IPS-11a (cell line): ENCODE data around the gene SCGB1C2.

Experiments
- H3K4me3 ChIP-seq: one replicate; pipeline ENCODE4 v1.5.1; 2013; ENCODE audit warnings: low read depth, low read length, control low read depth

Gene SCGB1C2

DNA sequence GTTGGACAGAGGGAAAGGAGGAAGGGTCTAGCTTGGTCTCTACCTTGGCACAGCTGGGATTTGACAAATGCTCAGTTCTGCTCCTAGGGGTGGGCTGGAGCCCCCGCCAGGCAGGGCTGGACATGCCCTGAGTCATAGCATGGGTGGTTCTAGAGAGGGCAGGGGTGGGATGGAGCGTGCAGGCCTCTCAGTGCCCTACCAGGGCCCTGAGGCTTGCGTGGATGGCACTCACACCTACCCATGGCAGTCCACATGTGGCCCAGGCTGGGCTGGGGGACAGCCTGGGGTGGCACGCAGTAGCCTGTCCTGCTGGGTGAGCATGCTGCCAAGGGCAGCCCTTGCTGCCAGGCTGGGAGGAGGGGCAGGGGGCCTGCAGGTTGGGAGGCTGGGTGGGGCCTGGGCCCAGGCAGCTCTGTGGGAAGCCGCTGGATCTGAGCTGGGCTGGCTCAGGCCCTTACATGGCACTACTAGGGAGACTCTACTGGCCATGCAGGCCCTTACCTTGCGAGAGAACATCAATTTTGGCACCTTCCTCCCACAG lies 32.8 kb downstream of the SCGB1C2 start:
- H3K4me3 ChIP-seq = no peak overlapping the region

DNA sequence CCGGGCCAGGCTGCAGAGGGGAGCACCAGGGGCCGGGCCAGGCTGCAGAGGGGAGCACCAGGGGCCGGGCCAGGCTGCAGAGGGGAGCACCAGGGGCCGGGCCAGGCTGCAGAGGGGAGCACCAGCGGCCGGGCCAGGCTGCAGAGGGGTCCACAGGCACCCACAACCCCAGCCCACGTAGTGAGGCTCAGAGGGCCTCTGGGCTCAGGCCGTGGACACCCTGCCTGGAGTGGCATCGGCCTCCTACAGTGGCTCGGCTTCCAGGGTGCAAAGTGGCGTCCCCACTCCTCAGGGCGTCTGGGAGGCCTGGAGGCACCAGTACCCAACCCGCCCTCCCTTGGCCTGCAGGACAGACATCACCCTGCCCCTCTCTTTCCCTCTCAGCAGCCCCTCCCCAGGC lies 34.5 kb downstream of the SCGB1C2 start:
- no peak overlapping the region for H3K4me3 ChIP-seq

DNA sequence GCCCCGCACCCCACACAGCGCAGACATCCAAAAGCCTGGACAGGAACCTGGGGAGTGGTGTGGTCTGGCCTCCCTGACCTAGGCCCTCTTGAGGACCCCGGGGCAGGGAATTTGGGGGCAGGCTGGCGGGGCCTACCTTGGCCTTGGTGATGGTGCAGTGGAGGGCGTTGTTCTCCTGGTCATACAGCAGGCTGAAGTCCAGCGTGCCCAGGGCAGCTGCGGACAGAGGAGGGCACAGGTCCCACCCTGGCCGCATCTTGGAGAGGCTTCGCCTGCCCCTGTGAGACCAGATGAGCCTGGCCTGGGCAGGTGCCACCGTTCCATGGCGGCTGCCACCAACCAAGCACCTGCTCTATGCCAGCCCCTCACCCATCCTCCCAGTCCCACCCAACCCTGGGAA lies 35.0 kb downstream of the SCGB1C2 start:
- no peak overlapping the region for H3K4me3 ChIP-seq

DNA sequence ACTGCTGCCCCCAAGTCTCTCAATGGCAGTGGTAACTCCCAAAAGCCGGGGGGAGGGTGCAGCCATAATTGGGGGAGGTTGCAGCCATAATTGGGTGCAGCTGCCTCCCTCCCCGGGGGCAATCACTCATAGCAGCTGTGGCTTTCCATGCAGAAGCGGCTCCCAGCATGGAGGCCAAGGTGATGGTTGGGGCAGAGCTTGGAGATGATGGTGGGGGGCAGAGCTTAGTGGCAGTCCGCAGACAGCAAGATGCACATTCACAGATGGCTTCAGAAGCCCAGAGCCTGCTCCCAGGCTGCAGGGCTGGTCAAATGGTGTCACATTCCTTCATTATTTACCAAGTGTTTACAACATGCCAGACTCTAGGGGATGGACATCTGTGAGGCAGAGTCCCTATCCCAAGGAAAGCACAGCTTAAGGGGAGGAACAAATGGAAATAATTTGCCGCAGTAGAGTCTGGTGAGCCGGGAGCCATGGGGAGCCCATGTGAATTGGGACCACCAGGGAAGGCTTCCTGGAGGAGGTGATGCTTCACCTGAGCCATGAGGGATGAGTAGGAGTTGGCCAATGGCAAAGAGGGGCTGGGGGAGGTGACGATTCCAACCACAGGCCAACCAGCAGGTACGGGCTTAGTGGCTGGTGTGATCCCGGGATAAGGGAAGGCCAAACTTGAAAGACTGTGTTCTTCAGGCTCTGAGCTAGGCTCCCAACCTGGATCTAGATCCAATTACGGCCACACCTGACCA lies 36.0 kb downstream of the SCGB1C2 start:
- no peak overlapping the region for H3K4me3 ChIP-seq

DNA sequence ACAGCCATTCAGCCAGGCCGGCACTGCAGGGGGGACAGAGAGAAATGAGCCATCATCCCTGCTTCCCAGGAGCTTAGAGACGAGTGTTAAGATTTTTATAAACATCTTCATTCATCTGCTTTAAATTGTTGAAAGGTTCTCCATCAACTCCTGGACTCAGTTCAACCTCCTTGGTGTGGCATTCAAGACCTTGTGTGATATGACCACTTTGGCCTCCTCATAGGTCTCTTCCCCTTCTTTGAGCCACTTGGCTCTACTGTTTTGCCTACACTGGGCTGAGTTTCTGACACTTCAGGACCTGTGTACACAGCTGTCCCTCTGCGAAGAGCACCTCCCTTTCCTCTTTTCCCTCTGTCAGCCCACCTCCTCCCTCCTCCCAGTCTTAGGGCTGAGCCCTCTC lies 39.8 kb downstream of the SCGB1C2 start:
- no peak overlapping the region for H3K4me3 ChIP-seq

DNA sequence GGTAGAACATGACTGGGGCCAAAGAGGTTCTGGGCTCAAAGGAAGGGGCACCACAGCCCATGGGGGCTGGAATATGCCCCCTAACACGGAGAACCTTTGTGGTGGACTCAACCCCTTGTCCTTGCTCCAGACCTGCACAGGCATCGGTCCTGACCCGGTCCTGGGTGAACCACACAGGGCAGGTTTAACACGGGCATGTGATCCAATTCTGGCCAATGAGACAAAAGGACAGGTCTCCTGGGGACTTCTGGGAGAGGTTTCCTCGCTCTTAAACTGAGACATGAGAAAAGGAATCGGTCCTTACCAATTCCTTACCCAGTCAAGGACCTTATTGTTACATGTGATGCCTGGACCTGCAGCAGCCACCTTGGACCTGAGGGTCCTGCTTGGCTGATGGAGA lies 40.4 kb downstream of the SCGB1C2 start:
- no peak overlapping the region for H3K4me3 ChIP-seq

DNA sequence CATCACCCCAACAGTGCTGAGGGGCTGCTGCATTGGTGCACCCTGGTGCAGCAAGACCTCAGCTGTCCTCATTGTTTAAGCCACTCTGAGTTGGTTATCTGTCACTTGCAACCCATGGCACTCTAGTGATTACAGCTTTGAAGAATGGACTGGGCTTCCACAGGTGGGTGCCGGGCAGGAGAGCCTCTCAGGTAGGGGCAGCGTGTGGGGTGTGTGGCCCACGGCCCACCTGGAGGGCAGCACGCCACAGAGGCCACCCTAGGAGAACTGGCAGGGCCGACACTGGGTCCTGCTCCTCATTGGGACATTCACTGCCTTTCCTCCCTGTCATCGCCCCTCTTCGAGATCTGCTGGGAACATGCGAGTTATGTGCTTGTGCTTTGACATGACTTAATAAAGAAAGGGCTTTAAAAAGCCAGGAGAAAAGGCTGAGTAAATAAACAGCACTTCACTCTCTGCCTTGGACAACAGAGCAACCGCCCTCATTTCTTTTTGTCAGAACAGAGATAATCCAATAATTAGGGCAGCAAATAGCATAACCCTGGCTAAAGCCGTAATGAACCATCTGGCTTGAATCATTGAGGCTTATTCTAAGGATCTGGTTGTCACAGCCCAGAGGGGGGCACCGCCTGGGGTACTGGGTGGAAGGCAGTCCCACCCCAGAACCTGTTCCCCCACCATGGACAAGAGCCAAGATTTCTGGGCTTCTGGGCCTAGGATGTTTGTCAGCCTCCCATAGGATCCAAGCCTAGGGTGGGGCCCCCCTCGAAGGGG lies 41.1 kb downstream of the SCGB1C2 start:
- no peak overlapping the region for H3K4me3 ChIP-seq

DNA sequence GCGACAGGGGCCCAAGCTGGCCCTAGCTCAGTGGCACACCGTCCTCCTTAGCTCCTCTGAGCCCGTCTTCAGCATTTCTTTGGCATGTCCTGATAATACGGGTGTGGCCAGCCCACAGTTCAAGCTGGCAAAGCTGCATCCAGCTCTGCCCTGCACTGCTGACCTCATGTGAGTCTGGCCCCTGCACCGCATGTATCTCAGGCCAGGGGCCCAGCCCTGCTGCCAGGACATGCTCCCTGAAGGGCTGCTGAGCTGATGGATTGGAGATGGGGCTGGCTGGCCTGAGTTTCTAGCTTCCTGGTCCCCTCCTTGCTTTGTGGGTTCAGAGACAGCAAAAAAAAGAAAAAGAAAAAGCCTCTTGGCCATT lies 41.7 kb downstream of the SCGB1C2 start:
- H3K4me3 ChIP-seq = no peak overlapping the region

DNA sequence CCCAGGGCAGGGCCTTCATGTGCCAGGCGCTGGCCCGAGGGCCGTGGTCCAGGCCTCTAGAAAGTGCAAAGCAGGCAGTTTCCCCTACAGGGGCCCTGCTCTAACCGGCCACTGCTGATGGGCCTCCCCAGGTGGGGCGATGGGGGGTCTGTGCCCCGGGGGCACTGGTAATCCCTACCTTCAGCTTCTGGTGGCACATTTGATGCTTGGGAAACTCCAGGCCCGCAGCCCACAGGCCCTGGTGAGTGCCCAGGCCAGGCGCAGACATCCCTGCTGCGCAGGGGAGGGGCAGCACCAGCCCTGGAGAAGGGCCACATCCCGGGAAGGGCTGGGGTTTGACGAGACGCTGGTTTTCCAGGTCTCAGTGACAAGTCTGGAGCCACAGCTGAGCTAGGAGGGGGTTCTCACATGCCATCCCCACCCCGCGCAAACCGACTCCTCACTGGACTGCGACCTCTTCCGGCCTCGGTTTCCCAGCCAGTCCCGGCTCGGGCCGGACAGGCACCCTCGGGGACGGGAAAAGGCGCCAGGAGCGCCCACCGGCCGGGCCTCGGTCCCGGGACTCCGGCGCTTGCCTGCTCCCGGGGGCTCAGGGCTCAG lies 42.5 kb downstream of the SCGB1C2 start:
- H3K4me3 ChIP-seq = peak overlapping the region; percentile 10

DNA sequence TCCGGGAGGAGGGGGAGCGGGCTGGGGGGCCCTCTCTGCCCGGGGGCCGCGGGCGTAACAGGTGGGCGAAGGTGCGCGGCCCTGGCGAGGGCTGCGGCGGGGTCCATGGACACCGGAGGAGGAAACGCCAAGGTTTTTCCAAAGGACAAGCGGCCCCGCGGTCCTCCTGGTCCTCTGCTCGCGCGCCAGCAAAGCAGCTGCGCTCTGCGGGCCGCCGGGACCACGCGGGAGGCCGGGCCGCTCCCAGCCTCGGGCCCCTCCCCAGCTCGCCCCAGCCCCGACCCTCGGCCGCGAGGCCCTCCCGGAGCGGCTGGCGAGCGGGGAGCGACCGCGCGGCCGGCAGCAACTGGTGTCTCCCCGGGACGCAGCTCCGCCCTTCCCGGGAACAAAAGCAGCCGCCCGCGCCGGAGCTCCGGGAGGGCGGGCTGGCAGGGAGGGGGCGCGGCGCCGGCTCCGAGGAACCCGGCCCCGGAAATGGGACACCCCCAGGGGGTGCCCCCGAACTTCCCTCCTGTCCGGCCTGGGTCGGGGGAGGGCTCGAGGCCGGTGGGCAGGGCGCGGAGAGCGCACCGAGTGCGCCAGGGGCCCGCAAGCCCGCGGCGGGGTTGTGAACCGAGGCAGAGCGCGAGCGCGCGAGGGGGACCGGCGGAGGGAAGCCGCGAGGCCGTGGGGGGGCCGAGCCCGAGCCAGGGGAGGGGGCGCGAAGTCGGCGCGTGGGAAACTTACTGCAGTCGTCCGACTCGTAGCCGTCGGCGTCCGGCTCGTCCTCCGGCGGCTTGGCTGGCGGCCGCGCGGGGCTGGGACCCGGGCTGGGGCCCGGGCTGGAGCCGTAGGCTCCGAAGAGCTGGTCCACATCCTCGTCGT lies 43.2 kb downstream of the SCGB1C2 start:
- H3K4me3 ChIP-seq = peak overlapping the region; percentile 33

DNA sequence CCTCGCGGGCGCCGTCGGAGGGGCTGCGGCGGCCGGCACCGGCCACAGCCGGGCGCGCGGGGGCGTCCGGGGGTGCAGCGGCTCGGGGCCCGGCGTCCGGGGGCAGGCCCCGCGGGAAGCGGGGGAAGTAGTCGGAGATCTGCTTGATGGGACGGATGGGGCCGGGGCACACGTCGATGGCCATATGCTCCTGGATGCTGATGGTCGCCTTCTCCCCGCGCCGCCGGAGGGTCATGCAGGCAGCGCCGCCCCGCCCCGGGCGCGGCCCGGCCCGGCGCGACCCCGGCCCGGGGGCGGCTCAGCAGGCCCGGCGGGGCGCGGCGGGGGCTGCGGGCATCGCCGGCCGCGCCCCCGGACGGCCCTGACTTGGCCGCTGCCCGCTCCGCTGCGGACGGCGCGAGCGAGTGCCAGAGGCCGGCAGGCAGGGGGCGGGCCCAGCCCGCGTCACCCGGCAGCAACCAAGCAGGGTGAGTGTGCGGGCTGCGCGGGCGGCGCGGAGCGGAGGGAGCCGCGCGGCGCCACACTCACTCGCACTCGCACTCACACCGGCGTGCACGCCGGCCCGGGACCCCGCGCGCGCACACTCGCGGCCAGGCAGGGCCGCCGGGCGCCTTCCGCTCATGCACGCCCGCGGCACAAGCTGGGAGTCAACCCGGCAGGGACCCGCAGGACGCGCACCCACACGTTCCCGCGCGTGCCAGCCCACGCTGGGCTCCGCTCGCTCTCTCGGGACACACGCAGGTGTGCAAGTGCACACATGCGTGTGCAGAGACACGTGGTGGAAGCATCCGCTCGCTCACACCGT lies 44.1 kb downstream of the SCGB1C2 start, which contains the start of gene DOC2B:
TSS of gene DOC2B (minus strand) at position 406 of the 805 bp plus-strand sequence. CDS start at position 235, 171 bp downstream.
- peak within 1 kb of the TSS; percentile 35 for H3K4me3 ChIP-seq

DNA sequence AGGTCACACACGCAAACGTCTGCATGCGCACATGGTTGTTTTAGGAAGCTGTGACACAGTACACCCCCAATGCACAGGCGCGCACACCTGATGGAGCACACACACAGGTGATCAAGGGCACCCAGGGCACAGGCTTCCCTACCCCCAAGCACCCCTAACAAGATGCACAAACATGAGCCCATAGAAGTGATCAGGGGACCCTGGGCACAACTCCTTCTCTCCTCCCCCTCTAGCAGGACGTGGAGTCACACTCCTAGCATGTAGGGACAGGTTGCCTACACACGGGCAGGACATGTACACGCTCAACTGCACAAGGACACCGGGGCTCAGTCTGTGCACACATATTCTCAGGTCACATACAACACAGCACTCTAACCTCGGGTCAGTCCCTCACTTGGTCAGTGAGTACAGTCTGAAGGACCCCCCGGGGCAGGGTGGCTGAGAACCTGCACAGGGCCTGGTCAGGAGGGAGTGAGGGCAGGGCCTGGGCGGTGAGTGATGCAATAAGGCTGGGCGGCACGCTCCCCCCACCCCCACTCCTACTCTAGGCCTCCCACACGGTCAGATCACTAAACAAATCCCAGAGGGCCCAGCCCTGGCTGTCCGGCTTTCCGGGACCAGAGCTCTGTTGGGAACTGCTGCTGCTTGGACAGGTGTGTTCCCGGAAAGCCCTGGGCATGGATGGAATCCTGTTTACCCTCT lies 44.8 kb downstream of the SCGB1C2 start:
- peak overlapping the region; percentile 35 for H3K4me3 ChIP-seq

DNA sequence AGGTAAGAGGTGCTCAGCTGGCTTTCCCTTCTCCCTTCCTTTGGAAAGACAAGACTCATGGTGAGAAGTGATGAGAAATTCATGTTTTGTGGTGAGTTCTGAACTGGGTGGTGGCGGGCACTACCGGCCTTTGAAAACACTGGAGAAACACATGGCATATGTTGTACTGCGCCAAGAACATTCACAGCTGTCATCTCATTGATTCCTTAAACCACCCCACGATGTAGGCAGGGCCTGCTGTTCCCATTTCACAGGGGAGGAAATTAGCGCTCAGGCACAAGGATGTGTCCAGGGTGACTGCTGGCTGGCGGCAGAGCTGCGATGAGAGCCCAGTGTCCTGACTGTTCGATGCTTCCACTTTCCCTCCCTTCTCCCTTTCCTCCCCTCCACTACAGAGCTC lies 45.7 kb downstream of the SCGB1C2 start:
- no peak overlapping the region for H3K4me3 ChIP-seq

DNA sequence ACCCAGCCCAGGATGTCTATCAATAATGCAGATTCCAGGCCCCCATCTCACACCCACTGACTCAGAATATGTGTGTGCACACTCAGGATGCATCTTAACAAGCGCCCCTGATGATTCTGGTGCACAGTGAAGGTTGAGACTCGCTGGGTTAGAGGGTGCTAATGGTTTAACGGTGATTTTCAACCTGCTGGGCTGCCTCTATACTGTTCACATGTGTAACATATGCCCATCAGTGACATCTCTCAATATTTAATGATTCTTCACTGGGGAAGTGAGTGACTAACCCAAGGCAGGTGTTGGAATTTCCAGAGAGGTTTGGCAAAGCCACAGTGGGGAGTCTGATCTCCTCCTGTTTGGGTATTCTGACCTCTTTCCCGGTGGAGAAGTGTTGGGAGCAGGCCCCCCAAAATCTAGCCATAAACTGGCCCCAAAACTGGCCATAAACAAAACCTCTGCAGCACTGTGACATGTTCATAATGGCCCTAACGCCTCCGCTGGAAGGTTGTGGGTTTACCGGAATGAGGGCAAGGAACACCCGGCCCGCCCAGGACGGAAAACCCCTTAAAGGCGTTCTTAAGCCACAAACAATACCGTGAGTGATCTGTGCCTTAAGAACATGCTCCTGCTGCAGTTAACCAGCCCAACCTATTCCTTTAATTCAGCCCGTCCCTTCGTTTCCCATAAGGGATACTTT lies 48.2 kb downstream of the SCGB1C2 start:
- H3K4me3 ChIP-seq = no peak overlapping the region

DNA sequence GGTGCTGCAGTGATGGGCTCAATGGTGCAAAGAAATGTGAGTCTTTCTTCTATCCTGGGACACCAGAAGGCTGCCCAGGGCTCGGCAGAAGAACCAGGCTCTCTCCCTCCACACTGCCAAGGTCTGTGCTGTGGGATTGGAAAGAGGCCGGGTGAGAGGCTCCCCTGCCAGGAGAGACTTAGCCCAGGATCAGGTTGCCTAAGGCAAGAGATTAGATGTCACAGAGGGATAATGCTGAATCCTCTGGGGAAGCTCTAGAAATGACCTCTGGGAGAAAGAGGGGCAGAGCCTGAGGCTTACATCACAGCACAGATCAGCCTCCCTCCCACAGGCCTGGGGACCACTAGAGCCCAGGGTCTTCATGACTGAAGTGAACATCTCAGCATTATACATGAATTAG lies 49.8 kb downstream of the SCGB1C2 start:
- H3K4me3 ChIP-seq = no peak overlapping the region
